GM21515 (cell line): ENCODE results near the gene GADL1.

ENCODE experiments used
- ATAC-seq: cut with Tn5 transposase; IDR thresholded peaks from one replicate; pipeline ENCODE4 v1.9.1; 2021; ENCODE audit not compliant: unreplicated experiment

GADL1 gene

GRCh38 chr3:30680789-30681648 is 213.4 kb downstream of the GADL1 start:
- no peak for ATAC-seq

- no peak for ATAC-seq
Measured at GRCh38 chr3:30679045-30679444, 215.4 kb downstream of the GADL1 start.

GRCh38 chr3:30677347-30677685 is 217.1 kb downstream of the GADL1 start:
- no peak for ATAC-seq

GRCh38 chr3:30676424-30677346 is 217.8 kb downstream of the GADL1 start:
- no peak for ATAC-seq
